Measurements from ENCODE around the gene WWOX. TPM values are rescaled to one million over a fixed set of nuclear protein-coding genes. Genes with fewer than 3 reads are reported as not detected.

Gene WWOX
- total RNA-seq, 3 donors from 2014 or later (not counting 1 experiment from before 2014, with no cell fraction given): 21.0 to 29.8 (median 27.0) TPM

DNA sequence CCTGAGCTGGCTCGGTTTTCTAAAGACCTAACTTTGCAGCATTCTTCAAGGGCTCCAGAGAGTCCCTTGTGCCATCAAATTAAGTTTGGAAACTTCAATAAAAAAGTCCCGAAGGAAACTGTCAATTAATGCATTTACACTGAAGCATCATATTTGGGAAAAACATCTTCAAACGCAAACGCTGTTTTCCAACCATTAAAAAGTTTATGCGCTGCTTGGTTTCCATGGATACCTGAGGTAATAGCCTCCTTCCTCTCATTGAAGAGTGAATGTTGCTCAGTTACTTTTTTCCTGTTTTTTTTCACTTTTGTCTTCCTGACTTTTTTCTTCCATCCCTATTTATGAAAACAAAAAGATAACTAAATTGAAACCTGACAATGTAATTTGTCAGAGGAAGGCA, 1102.0 kb downstream of the WWOX start:
- intact Hi-C loops (cut with micrococcal nuclease): no loop called here
- WGBS (ENCODE audit: insufficient coverage): 93% methylated on average over 5 of the region's 5 CpGs
- DNase-seq (no peak), ATAC-seq (no peak)
- Histone ChIP-seq H3K36me3 (ENCODE audit: control insufficient read depth, insufficient read depth, low read length) (no peaks in the 10 kb centered on the region), H3K27ac (ENCODE audit: low read length) (no peak overlapping the region), H3K4me3 (ENCODE audit: low read length) (no peak overlapping the region), H3K27me3 (ENCODE audit: control insufficient read depth, insufficient read depth, low read length) (no peaks in the 10 kb centered on the region), H3K9me3 (ENCODE audit: control insufficient read depth, insufficient read depth, low read length) (no peaks in the 10 kb centered on the region), H3K4me1 (ENCODE audit: control insufficient read depth, insufficient read depth, low read length) (peaks cover 4% of the 10 kb centered on the region)
- H3K36me3 Mint-ChIP-seq: no peaks in the 10 kb centered on the region
- H3K4me3 Mint-ChIP-seq: no peak overlapping the region
- H3K27me3 Mint-ChIP-seq (ENCODE audit: low read depth in 2 of 2): no peaks in the 10 kb centered on the region
- peaks cover 2 to 11% of the 10 kb centered on the region in 2 donors for H3K4me1 Mint-ChIP-seq
- H3K27ac Mint-ChIP-seq: no peak overlapping the region
- H3K9me3 Mint-ChIP-seq: no peaks in the 10 kb centered on the region
- TF ChIP-seq, protein P1, sequence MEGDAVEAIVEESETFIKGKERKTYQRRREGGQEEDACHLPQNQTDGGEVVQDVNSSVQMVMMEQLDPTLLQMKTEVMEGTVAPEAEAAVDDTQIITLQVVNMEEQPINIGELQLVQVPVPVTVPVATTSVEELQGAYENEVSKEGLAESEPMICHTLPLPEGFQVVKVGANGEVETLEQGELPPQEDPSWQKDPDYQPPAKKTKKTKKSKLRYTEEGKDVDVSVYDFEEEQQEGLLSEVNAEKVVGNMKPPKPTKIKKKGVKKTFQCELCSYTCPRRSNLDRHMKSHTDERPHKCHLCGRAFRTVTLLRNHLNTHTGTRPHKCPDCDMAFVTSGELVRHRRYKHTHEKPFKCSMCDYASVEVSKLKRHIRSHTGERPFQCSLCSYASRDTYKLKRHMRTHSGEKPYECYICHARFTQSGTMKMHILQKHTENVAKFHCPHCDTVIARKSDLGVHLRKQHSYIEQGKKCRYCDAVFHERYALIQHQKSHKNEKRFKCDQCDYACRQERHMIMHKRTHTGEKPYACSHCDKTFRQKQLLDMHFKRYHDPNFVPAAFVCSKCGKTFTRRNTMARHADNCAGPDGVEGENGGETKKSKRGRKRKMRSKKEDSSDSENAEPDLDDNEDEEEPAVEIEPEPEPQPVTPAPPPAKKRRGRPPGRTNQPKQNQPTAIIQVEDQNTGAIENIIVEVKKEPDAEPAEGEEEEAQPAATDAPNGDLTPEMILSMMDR (IDR thresholded peaks at IDR 0.05): no peak

DNA sequence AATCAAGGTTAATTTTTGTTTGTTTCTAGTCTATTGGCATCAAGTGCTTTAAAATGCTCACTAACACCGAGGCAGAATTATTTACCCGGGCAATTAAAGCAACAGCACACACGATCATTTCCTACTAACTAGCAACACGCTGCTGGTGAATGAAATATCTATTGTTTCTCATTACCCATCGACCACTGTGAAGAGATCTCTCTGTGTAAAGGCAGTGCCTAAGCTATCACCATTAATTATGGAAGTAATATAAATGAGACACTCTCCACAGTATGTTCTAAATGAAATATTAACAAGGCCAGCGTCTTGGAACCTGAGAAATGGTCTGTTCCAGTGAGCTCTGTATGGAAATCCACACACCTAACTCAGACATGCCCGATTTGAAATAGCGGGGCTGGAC, 1103.5 kb downstream of the WWOX start:
- intact Hi-C loops (cut with micrococcal nuclease): no loop called here
- H3K4me3 Mint-ChIP-seq: no peak overlapping the region
- 95% methylated on average over 7 of the region's 8 CpGs for WGBS (ENCODE audit: insufficient coverage)
- Histone ChIP-seq H3K36me3 (ENCODE audit: control insufficient read depth, insufficient read depth, low read length) (no peaks in the 10 kb centered on the region), H3K9me3 (ENCODE audit: control insufficient read depth, insufficient read depth, low read length) (no peaks in the 10 kb centered on the region), H3K27me3 (ENCODE audit: control insufficient read depth, insufficient read depth, low read length) (no peaks in the 10 kb centered on the region), H3K4me1 (ENCODE audit: control insufficient read depth, insufficient read depth, low read length) (no peaks in the 10 kb centered on the region), H3K27ac (ENCODE audit: low read length) (no peak overlapping the region), H3K4me3 (ENCODE audit: low read length) (no peak overlapping the region)
- no peak overlapping the region for H3K27ac Mint-ChIP-seq
- no peaks in the 10 kb centered on the region for H3K4me1 Mint-ChIP-seq
- DNase-seq: no peak
- no peaks in the 10 kb centered on the region for H3K36me3 Mint-ChIP-seq
- TF ChIP-seq, protein P1 (IDR thresholded peaks at IDR 0.05): no peak
- H3K27me3 Mint-ChIP-seq (ENCODE audit: low read depth in 2 of 2): no peaks in the 10 kb centered on the region
- no peaks in the 10 kb centered on the region for H3K9me3 Mint-ChIP-seq
- ATAC-seq: no peak

DNA sequence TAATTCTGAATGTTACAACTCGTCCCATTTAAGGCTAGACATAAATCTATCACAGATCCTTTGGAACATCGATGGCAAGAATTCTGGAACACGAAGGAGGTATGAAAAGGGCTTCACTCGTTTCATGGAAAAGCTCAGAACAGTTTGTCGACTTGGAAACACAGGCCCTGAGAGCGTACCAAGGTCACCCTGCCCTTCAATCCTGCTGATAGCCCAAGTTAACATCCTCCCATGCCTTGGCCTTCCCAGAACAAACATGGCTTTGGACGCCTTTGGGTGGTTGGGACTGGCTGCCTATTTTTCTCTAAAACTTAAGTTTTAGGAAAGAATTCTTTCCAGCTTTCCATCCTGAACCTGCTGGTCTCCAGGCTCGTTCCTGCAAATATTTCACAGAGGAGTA, 1105.0 kb downstream of the WWOX start:
- Mint-ChIP-seq H3K4me1 (no peaks in the 10 kb centered on the region), H3K4me3 (no peak overlapping the region), H3K27ac (no peak overlapping the region), H3K36me3 (no peaks in the 10 kb centered on the region), H3K27me3 (ENCODE audit: low read depth in 2 of 2) (no peaks in the 10 kb centered on the region), H3K9me3 (no peaks in the 10 kb centered on the region)
- H3K4me1 ChIP-seq (ENCODE audit: control insufficient read depth, insufficient read depth, low read length): no peaks in the 10 kb centered on the region
- no peak overlapping the region for H3K27ac ChIP-seq (ENCODE audit: low read length)
- intact Hi-C loops (cut with micrococcal nuclease): no loop called here
- no peak overlapping the region for H3K4me3 ChIP-seq (ENCODE audit: low read length)
- no peaks in the 10 kb centered on the region for H3K27me3 ChIP-seq (ENCODE audit: control insufficient read depth, insufficient read depth, low read length)
- no peak for DNase-seq
- no peak for ATAC-seq
- 66% methylated on average over 8 of the region's 8 CpGs for WGBS (ENCODE audit: insufficient coverage)
- no peaks in the 10 kb centered on the region for H3K9me3 ChIP-seq (ENCODE audit: control insufficient read depth, insufficient read depth, low read length)
- TF ChIP-seq, protein P1 (IDR thresholded peaks at IDR 0.05): no peak
- H3K36me3 ChIP-seq (ENCODE audit: control insufficient read depth, insufficient read depth, low read length): no peaks in the 10 kb centered on the region

DNA sequence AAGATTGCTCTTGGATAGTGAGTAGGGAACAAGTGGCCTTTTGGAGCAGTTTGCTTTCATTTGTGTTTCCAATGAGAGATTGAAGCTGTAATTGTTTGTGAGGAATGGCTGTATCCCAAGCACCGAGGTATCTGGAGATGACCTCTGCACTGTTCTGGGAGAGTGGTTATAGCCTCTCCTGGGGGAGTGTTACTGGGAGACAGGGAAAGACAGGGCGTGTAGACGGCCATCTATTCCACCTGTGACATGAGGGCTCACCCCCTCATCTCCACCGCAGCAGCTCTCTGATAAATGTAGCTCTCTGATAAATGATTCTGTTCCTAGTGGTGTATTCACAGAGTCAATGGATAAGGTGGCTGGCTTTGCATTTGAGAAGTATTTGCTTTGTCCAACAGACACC, 1107.4 kb downstream of the WWOX start:
- DNase-seq (no peak), ATAC-seq (no peak)
- H3K27me3 Mint-ChIP-seq (ENCODE audit: low read depth in 2 of 2): no peaks in the 10 kb centered on the region
- WGBS (ENCODE audit: insufficient coverage): 97% methylated on average over 2 of the region's 4 CpGs
- H3K36me3 ChIP-seq (ENCODE audit: control insufficient read depth, insufficient read depth, low read length): no peaks in the 10 kb centered on the region
- no peaks in the 10 kb centered on the region for H3K36me3 Mint-ChIP-seq
- H3K27ac Mint-ChIP-seq: no peak overlapping the region
- no peak overlapping the region for H3K4me3 ChIP-seq (ENCODE audit: low read length)
- H3K9me3 Mint-ChIP-seq: no peaks in the 10 kb centered on the region
- no peaks in the 10 kb centered on the region for H3K27me3 ChIP-seq (ENCODE audit: control insufficient read depth, insufficient read depth, low read length)
- intact Hi-C loops (cut with micrococcal nuclease): no loop called here
- no peak overlapping the region for H3K27ac ChIP-seq (ENCODE audit: low read length)
- H3K9me3 ChIP-seq (ENCODE audit: control insufficient read depth, insufficient read depth, low read length): no peaks in the 10 kb centered on the region
- H3K4me1 ChIP-seq (ENCODE audit: control insufficient read depth, insufficient read depth, low read length): no peaks in the 10 kb centered on the region
- H3K4me3 Mint-ChIP-seq: no peak overlapping the region
- TF ChIP-seq, protein P1 (IDR thresholded peaks at IDR 0.05): no peak
- H3K4me1 Mint-ChIP-seq: no peaks in the 10 kb centered on the region

Measured in natural killer cell (primary cell).